Measurements from ENCODE around the gene DUSP6.

The DUSP6 gene

DNA sequence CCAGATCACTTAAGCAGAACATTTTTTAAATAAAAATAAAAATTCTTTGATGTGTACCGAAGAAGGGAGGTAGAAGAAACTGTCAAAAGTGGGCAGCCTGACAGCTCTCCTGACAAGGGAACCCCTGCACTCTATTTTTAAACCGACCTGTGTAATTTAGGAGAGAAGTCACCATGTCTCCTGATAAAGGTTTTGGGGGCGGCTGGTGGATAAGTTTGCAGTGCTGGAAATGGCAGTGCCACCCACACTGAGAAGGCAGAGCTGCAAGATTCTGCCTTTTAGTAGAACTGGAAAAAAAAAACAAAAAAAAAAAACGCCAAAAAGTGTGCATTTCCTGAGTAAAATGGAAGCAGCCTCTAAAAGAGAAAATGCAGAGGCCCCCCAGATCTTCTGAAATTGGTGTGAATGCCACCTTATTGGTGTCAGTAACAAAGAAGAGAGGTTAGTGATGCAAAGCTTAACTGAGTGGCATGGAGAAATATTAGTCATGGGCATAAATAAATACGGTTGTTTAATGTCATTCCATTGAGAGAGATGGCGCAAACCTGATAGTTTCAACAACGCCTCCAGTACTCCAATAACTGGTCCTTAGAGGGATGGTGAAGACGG lies 24.7 kb downstream of the DUSP6 start:
- DNase-seq: no peak

DNA sequence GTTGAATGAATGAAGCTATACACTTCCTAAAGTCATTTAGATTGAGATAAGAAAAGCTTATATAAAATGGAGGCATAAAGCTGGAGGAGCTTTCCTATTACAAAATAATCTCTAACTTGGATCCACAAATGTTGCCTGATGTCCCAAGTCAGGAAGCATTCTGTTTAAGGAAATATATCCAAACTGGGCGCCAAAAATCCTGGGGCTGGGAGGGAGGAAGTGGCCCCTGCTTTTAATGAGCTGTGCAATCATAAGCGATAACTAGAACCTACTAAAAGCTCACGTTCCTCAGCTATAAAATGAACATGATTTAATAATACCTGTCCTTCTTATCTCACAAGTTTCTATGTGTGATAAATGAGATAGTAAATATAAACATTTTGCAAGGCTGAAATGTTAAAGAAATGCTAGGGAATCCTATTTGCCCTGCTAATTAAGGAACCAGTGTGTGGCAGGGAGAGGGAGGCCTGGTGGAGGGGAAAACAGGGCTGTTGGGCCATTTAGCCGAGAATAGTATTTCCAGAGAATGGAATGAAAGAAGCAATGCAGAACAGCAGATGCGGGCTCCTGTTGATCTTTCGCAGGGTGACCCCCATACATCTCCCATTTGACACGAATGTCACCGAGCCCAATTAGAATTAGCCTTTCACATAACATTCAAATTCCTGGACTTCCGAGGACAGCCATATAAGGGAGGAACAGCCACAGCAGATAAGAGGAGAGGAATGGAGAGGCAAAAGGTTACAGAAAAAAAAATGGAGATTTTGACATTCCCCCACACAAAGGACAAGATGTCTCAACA lies 25.9 kb downstream of the DUSP6 start:
- DNase-seq: no peak

GRCh38 chr12:89325495-89325894 lies 26.8 kb downstream of the DUSP6 start:
- no peak for DNase-seq

DNA sequence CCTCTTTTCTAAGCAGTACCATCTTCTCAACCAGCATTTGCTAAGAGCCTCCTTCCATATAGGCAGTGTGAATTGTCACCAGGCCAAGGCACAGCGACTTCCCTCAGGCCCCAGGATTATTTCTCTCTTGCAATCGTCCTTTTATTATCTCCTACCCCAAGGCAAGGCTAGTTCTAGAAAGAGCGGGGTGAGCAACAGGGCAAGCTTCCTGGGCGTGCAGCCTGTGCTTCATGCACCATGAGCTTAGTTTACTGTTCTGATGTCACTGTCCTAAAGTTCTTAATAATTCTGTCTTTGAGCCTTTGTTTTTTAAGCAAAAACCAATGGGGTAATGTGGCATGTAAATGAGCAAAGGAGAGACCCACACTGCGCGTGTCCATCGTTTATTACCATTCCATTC lies 27.9 kb downstream of the DUSP6 start:
- DNase-seq: no peak

GRCh38 chr12:89323568-89324218 lies 28.6 kb downstream of the DUSP6 start:
- DNase-seq: no peak

GRCh38 chr12:89320735-89321134 lies 31.6 kb downstream of the DUSP6 start:
- no peak for DNase-seq

DNA sequence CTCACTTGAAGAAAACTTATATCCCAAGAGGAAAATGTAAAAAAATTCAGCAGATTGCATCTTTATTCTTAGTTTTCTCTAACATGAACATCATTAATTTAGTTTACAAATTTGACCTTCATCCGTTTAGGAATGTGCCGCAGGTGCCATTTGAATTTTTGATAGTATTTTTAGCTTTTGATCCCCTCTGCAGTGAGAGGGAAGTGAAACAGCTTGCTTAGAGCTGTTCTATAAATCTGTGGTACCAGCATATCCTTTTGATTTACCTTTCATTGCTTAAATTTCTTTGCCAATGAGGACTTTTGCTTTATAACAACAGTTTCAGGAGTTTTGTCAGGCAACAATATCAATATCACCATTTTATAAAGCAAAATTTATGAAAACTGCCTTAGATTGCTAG lies 32.7 kb downstream of the DUSP6 start:
- no peak for DNase-seq

DNA sequence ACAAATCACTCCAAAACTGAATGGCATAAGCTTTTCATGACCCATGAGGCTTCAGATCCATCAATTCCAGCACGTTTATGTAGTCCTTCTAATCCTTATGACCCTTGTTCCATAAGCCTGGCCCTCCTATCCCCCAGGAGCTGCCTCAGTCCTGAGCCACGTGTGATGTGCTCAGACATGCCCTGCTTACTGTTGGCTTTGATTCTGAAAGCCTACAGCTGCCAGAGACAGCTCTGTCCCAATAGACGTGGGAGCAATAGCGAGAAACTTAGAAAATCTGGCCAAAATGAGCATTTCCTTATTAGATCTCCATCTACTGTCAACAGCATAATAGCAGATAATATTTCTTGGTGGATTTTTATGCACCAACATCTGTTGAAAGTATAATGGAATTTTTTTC lies 33.2 kb downstream of the DUSP6 start:
- DNase-seq: no peak

DNA sequence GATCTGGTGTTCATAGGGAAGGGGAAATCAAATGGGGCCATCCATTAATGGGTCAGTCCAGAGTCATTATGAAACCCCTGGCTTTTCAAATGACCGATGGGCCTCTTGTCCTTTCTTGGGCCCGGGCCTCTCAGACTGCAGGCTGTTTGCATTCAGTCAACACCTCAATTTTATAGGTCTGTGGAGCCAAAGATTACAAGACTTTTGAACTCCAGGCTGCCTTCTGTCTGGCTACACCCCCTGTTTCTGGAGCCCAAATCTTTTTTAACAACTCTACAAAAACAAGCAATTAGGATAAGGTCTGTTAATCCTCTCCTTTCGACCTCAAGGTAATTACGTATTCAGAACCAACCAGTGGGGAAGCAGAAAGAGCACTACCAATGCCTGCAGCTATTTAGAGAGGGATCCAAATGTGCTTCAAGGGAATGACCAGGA lies 35.6 kb downstream of the DUSP6 start:
- DNase-seq: no peak

DNA sequence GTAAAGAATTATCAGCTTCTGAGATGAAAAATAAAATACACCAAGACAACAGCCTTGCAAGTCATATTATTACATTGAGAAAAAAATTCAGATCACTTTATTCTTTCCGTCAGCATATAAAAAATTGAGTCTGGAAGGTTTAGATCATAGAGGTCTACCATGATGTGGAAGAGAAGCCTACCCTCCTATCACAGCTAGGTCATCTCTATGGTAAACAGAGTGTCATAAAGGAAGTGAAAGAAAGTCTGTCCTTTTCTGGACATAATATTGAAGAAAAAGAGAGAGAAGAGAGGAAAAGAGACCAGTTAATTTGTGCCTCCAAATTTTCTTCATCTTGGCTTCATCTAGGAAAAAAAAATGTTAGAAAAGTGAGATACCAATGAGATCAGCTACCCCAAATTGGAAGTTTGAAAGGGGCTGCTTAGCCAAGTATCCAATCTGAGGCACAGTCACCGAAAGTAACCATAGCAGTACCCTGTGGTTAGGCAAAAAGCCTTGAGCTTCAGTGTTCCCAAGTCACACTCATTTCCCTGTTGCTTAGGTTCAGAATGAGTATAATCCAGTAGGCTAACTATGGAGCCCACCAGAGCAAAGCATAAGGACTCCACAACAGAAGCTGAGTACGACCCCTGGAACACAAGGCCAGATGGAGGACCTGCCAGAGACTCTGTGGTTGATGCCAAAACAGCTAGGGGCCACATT lies 38.1 kb downstream of the DUSP6 start:
- DNase-seq: peak; percentile 12

DNA sequence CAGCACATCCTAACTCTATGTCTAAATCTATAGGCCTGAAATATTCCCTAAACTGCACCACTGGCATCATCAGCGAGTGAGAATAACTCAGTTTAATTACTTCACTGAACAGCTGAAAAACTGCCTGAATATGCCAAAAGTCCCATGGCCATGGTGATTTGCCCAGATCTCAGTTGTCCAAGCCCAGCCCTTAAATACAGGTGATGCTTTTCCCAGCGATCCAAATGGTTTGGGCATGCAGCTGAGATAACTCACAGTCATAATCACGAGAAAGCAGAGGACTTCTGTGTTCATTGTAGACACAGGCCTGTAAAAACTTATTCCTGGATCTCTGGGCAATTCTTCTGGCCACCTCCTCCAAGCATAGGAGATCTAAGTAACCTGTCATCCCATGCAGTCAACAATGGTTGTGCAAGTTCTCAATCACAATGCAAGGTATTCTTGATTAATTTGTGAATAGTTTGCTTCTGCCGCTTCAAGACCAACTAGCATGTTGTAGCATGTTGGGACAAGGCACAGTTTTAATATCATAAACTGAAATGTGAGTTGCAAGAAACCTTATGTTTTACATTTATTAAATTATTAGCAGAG lies 40.5 kb downstream of the DUSP6 start:
- no peak for DNase-seq

- peak; percentile 15 for DNase-seq
Measured at GRCh38 chr12:89309815-89310214, 42.5 kb downstream of the DUSP6 start.

GRCh38 chr12:89309440-89309802 lies 42.9 kb downstream of the DUSP6 start:
- DNase-seq: no peak

GRCh38 chr12:89307474-89308253 lies 44.6 kb downstream of the DUSP6 start:
- DNase-seq: peak; percentile 56

DNA sequence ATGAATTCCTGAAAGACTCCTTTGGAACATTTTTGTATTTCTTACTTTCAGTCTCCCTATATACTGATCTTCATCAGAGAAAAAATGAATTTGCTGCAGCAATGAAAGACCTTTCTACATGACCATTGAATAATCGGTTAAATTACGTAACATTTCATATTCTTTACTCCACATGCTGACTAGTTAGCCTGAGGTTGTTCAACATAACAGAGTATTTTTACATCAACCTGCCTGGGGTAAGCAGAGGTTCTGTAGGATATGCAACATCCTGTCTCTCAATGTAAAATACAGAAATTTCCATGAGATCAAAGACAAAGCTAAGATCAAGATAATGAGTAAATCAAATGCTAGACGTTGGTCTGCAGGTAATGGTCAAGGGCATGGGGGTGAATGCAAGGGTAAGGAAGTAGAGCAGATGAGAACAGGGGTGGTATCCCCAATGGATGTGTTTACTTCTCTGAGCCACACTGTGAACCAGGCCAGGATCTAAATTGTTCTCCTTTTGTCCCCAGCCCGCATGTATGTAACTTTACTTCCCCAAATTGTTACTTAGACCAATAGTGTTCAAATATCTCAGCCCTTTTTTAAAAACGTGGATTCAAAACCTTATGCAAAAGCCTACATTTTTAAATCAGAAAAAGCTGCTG lies 45.4 kb downstream of the DUSP6 start:
- peak; percentile 57 for DNase-seq

DNA sequence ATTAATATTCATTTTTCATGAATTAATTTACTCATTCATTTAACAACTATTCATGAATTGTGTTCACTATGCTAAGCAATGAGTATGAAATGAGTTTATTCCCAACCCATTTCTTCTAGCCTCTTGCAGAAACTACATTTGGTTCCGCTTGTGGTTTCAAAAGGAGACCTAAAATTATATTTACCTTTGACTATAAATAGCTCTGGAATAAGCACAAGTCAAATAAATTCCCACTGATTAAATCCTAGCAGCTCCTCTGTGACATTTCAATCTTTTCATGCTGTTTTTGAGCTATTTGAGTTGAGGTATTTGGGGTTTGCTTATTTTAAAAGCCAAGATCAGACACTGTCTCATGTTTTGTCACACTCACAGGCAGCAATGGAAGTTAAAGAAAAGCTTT lies 46.9 kb downstream of the DUSP6 start:
- DNase-seq: no peak

GRCh38 chr12:89299931-89300330 lies 52.4 kb downstream of the DUSP6 start:
- DNase-seq: no peak

DNA sequence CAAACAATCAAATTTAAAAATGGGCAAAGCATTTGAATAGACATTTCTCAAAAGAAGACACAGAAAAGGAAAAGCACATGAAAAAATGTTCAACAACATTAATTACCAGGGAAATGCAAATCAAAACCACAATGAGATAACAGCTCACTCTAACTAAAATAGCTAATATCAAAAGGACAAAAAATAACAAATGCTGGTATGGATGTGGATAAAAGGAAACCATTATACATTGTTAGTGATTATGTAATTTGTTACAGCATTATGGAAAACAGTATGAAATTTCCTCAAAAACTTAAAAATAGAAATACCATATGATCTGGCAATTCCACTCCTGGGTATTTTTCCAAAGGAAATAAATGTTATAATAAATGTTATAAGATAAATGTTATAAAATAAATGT lies 52.9 kb downstream of the DUSP6 start:
- no peak for DNase-seq
